Ovary (tissue), 3 donors: ENCODE measurements around the gene ARHGAP4.

Source experiments
- CTCF ChIP-seq, 3 donors: fragments of 450-650 bp in 2 of 3; fragments of 200-600 bp in 1 of 3; IDR thresholded peaks; one replicate each; pipeline versions ENCODE4 v1.5.1 to v1.8.0; 2016 to 2022; ENCODE audit warnings: antibody characterized with exemption in 3 of 3, mild to moderate bottlenecking in 1 of 3
- EP300 ChIP-seq: sonication (generic); formaldehyde crosslinking; IDR thresholded peaks from one replicate; pipeline ENCODE4 v1.6.1; 2017; ENCODE audit warnings: antibody characterized with exemption
- POLR2A ChIP-seq: fragments of 450-650 bp; IDR thresholded peaks from one replicate; pipeline ENCODE4 v1.6.1; 2017; ENCODE audit warnings: antibody characterized with exemption, mild to moderate bottlenecking, moderate library complexity
- donor health status: DM: no; HTN: no; CAD: no.

DNA sequence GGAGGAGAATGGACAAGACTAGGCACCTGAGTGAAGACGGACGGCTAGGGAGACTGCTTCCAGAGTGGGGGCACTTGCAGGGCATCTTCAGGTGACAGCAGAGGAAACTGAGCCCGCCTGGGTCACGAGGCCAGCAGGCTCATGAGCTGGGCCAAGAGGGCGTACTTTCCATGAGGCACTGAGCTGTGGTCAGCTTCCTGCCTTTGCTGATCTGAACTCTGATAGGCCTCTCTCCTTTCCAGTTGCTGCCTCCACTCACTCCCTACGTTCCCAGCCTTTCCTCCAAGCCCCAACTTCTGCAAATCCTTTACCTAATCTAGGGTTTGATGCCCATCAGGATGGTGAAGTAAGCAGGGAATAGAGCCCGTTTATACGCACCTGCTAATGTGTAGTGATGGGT, 38.7 kb downstream of the ARHGAP4 start:
- no peak for TF ChIP-seq CTCF (IDR thresholded peaks at IDR 0.05)
- no peak for TF ChIP-seq POLR2A
- TF ChIP-seq EP300, result no peak
